GM12874 (cell line): ENCODE data around the gene HTR3D.

ENCODE experiments used
- TF ChIP-seq, protein P1 (sequence below): IDR thresholded peaks from 2 replicates; pipeline ENCODE4 v1.5.1; 2011; ENCODE audit warnings: low read depth, mild to moderate bottlenecking, control low read depth, low read length, moderate library complexity; ENCODE audit not compliant: insufficient read depth

Gene HTR3D

DNA sequence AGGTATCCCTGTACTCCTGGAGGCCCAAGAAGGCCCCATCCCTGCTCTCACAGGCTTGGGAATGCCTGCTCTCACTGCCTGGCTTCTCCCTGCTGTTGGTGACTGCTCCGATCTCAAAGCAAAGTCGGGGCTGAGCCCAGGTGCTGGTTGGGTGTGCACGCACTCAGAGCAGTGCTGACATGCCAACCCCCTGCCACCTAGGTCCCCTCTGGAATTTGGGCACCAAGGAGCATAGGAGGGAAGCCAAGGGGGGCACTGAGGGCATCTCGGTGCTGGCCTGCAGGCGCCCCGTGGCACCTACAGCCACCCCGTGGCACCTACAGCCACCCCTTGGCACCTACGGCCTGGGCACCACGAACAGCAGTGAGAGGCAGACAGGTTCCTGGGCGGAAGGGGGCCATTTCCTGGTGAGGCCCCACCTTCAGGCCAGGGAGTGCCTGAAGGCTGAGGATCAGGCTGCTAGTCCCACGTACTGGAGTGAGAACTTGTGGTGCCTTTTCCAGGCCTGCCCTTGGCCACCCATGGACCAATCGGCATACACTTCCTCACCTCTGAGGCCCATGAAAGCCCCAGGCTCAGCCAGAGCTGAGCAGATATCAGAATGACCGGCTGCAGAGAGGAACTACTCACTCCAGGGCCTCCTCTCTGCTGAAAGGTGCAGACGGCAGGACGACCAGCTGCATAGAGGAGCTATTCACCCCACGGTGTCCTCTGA is 49.7 kb downstream of the HTR3D start:
- TF ChIP-seq, protein P1, sequence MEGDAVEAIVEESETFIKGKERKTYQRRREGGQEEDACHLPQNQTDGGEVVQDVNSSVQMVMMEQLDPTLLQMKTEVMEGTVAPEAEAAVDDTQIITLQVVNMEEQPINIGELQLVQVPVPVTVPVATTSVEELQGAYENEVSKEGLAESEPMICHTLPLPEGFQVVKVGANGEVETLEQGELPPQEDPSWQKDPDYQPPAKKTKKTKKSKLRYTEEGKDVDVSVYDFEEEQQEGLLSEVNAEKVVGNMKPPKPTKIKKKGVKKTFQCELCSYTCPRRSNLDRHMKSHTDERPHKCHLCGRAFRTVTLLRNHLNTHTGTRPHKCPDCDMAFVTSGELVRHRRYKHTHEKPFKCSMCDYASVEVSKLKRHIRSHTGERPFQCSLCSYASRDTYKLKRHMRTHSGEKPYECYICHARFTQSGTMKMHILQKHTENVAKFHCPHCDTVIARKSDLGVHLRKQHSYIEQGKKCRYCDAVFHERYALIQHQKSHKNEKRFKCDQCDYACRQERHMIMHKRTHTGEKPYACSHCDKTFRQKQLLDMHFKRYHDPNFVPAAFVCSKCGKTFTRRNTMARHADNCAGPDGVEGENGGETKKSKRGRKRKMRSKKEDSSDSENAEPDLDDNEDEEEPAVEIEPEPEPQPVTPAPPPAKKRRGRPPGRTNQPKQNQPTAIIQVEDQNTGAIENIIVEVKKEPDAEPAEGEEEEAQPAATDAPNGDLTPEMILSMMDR: no peak

DNA sequence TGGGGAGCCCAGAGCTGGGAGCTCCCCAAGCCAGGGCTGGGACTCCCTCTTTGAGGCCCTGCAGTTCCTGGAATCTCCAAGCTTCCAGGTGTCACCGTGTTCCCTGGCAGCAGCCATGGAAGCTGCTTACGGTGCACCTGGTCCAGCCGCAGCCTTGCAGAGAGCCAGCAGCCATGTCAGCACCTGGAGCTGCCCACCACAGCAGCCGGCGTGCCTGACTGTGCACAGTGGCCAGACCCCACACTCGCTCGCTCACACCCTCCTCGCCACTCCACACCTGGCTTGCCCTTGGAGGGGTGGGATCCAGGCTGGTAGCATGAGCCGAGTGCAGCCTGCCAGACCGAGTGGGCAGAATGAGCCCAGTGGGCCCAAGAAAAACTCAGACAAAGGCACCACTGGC is 50.5 kb downstream of the HTR3D start:
- TF ChIP-seq, protein P1: no peak

DNA sequence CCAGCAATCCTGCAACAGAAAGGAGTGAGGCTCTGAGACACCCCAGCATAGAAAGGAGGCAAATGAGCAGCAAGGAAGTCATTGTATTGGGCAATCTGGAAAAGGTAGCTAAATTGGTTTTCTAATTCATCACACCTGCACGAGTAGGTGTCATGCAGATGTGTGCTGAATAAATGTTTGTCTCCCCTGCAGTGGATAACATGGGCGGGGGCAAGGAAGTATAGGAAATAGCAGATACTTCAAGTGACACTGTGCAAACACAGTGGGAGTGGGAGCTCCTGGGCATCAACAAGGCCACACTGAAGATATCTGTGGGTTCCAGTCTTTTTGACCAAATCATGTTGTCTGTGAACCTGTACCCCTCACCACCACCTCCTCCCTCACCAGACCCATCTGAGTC is 50.9 kb downstream of the HTR3D start:
- TF ChIP-seq, protein P1: no peak

DNA sequence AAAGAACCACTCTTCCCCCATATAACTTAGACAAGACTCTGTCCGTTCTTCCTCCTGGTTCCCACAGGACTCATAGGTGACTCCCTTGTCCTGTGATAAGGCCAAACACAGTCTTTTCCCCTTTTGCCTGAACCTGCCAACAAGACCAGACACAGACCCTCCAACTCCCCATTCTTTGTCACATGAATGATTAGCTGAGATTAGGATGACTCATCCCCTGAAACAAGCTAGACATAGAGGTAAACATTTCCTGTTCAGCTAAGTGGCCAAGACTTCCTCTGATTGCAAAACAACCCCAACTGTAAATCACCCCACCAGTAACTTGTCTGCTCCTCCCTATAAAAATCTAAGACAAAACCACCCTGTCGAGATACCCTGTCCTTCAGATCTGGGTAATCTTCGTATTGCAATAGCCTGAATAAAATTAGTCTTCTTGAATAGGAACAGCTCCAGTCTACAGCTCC is 53.9 kb downstream of the HTR3D start:
- TF ChIP-seq, protein P1: no peak
